HUES48 (cell line): ENCODE results near the gene PIEZO2.
"Not testable (repeated sequence)": the region's sequence is repeated elsewhere in the genome, so short reads cannot be mapped to it uniquely, and the experiment has no call there.

Experiments used
- H3K27ac ChIP-seq: one replicate; pipeline ENCODE4 v1.7.0; 2013; ENCODE audit warnings: low read depth, low read length, inconsistent platforms
- H3K27me3 ChIP-seq: 2 replicates; pipeline ENCODE4 v1.6.1; 2013; ENCODE audit warnings: mild to moderate bottlenecking, low read length; ENCODE audit not compliant: control insufficient read depth, insufficient read depth
- H3K36me3 ChIP-seq: 2 replicates; pipeline ENCODE4 v1.6.1; 2013; ENCODE audit warnings: low read length; ENCODE audit not compliant: control insufficient read depth, insufficient read depth
- H3K4me1 ChIP-seq: 2 replicates; pipeline ENCODE4 v1.6.1; 2013; ENCODE audit warnings: mild to moderate bottlenecking, low read length; ENCODE audit not compliant: control insufficient read depth, insufficient read depth
- H3K4me3 ChIP-seq: 2 replicates; pipeline ENCODE4 v1.5.1; 2013; ENCODE audit warnings: mild to moderate bottlenecking, low read depth, low read length
- H3K9ac ChIP-seq: 2 replicates; pipeline ENCODE4 v1.6.1; 2013; ENCODE audit warnings: mild to moderate bottlenecking, low read depth, low read length, moderate library complexity
- H3K9me3 ChIP-seq: 2 replicates; pipeline ENCODE4 v1.6.1; 2013; ENCODE audit warnings: low read length; ENCODE audit not compliant: control insufficient read depth, insufficient read depth

Gene PIEZO2

GRCh38 chr18:10926621-10927161 is 222.7 kb downstream of the PIEZO2 start:
- Histone ChIP-seq H3K27ac (no peak overlapping the region), H3K4me3 (no peak overlapping the region)

DNA sequence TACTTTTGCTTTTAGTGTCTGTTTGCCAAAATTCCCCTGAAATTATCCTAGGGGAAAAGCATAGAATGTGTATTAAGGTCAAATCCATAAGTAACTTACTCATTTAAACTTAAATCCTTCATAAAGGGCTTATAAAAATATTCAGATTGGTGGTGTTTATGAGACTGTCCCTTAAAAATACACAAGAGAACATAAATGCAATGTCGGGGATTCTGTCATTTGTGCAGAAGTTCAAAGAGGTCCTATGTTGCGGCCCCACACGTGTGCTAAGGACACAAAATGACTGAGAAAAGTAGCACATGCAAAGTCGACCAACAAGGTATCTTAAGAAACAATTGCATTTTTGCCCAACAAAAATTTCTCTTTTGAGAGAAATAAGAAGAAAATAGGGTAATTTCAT is 225.1 kb downstream of the PIEZO2 start:
- Histone ChIP-seq H3K27ac (no peak overlapping the region), H3K4me3 (no peak overlapping the region), H3K27me3 (no peaks in the 10 kb centered on the region), H3K9ac (no peak overlapping the region), H3K36me3 (no peaks in the 10 kb centered on the region), H3K4me1 (peaks cover 37% of the 10 kb centered on the region), H3K9me3 (no peaks in the 10 kb centered on the region)

More at GRCh38 chr18:10926621-10927161, 222.7 kb downstream of the PIEZO2 start:
- H3K27me3 ChIP-seq: no peaks in the 10 kb centered on the region
- H3K4me1 ChIP-seq: peaks cover 53% of the 10 kb centered on the region
- no peak overlapping the region for H3K9ac ChIP-seq
- H3K36me3 ChIP-seq: no peaks in the 10 kb centered on the region
- no peaks in the 10 kb centered on the region for H3K9me3 ChIP-seq

DNA sequence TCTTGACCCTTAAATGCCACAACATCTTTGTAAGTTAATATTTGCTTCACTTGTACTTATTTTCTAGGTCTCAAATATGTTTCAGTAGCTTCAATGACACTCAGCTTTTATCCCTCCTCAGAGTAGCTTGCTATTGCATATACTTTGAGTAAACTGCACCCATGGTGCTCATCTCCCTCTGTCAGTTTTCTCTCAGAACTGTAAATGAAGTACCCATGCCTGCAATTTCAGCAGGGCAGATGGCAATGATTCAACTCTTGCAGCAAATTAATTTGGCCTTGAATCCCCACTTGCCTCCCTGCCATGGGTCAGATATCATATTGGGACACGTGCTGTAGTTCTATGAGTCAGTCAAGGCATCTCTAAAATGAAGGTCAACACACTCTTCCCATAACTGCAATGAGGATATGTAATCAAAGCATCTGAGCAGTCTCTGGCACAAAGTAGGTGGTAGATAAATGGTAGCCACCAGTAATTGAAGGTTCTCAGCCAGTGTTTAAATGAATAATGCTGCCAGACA is 225.8 kb downstream of the PIEZO2 start:
- Histone ChIP-seq H3K4me1 (peaks cover 31% of the 10 kb centered on the region), H3K4me3 (no peak overlapping the region), H3K36me3 (no peaks in the 10 kb centered on the region), H3K9ac (no peak overlapping the region), H3K27ac (no peak overlapping the region), H3K9me3 (no peaks in the 10 kb centered on the region), H3K27me3 (no peaks in the 10 kb centered on the region)

GRCh38 chr18:10923141-10923540 is 226.2 kb downstream of the PIEZO2 start:
- Histone ChIP-seq H3K9me3 (no peaks in the 10 kb centered on the region), H3K4me3 (no peak overlapping the region), H3K9ac (no peak overlapping the region), H3K27ac (no peak overlapping the region), H3K4me1 (peaks cover 26% of the 10 kb centered on the region), H3K27me3 (no peaks in the 10 kb centered on the region), H3K36me3 (no peaks in the 10 kb centered on the region)

DNA sequence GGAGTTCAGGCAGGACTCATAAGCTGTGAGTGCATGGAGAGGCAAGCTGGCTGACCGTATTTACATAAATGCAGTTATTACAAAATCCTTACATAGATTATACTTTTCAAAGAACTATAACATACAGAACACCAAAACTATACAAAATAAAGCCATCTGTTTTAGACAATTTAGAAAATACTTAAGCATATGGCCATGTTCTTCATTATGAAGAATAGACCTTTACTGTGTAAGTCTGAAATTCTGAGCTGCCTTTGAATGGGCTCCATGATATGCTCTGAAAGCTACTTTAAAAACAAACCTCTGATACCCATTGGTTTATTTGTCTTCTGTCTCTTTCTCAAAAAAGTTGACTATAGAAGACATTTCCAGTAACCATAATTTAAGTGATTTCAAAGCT is 226.7 kb downstream of the PIEZO2 start:
- not testable (repeated sequence) for H3K4me3 ChIP-seq, H3K9me3 ChIP-seq, H3K27ac ChIP-seq, H3K36me3 ChIP-seq, H3K9ac ChIP-seq, H3K27me3 ChIP-seq
- peaks cover 22% of the 10 kb centered on the region for H3K4me1 ChIP-seq

- H3K9ac ChIP-seq, H3K36me3 ChIP-seq, H3K4me3 ChIP-seq, H3K27ac ChIP-seq, H3K27me3 ChIP-seq, H3K9me3 ChIP-seq: not testable (repeated sequence)
- peaks cover 13% of the 10 kb centered on the region for H3K4me1 ChIP-seq
Observed at GRCh38 chr18:10920309-10920708, 229.1 kb downstream of the PIEZO2 start.

GRCh38 chr18:10919851-10920250 is 229.5 kb downstream of the PIEZO2 start:
- Histone ChIP-seq H3K36me3 (no peaks in the 10 kb centered on the region), H3K9ac (no peak overlapping the region), H3K9me3 (no peaks in the 10 kb centered on the region), H3K27ac (no peak overlapping the region), H3K4me3 (no peak overlapping the region), H3K27me3 (no peaks in the 10 kb centered on the region), H3K4me1 (peaks cover 13% of the 10 kb centered on the region)

DNA sequence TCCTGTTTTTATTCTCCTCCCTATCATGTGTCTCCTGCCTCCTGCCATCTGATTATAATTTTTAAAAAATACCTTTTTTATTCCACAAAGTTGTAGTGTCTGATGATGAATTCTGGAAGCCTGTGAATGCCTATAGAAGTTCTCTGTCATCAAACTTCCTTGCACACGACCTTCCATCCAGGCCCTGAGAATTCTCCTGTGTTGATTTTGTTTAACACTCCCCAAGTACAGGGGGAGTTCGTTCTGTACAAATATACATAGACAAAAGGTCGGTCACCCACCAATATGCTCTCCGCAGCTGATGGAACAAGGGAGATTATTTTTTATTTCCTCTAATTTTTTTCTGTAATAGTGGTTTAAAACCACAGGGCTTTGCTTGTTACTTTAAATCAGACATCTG is 232.5 kb downstream of the PIEZO2 start:
- no peaks in the 10 kb centered on the region for H3K27me3 ChIP-seq
- H3K27ac ChIP-seq: no peak overlapping the region
- H3K9me3 ChIP-seq: no peaks in the 10 kb centered on the region
- H3K4me1 ChIP-seq: no peaks in the 10 kb centered on the region
- H3K36me3 ChIP-seq: no peaks in the 10 kb centered on the region
- no peak overlapping the region for H3K4me3 ChIP-seq
- no peak overlapping the region for H3K9ac ChIP-seq

DNA sequence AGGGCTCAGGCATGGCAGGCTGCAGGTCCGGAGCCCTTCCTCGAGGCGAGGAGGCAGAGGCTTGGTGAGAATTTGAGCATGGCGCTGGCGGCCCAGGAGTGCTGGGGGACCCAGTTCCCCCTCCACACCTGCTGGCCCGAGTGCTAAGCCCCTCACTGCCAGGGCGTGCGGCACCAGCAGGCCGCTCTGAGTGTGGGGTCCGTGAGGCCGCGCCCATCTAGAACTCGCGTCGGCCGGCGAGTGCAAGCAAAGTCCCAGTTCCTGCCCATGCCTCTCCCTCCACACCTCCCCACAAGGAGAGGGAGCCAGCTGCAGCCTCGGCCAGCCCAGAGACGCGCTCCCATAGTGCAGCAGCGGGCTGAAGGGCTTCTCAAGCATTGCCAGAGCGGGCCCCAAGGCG is 233.0 kb downstream of the PIEZO2 start:
- no peak overlapping the region for H3K4me3 ChIP-seq
- H3K27me3 ChIP-seq: no peaks in the 10 kb centered on the region
- H3K9ac ChIP-seq: no peak overlapping the region
- H3K27ac ChIP-seq: no peak overlapping the region
- no peaks in the 10 kb centered on the region for H3K9me3 ChIP-seq
- H3K36me3 ChIP-seq: no peaks in the 10 kb centered on the region
- no peaks in the 10 kb centered on the region for H3K4me1 ChIP-seq

DNA sequence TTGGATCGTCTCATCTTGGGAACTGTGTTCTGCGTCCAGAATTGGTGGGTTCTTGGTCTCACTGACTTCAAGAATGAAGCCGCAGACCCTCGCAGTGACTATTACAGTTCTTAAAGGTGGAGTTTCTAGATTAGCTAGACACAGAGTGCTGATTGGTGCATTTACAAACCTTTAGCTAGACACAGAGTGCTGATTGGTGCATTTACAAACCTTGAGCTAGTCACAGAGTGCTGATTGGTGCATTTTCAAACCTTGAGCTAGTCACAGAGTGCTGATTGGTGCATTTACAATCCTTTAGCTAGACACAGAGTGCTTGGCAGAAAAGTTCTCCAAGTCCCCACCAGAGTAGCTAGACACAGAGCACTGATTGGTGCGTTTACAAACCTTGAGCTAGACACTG is 233.6 kb downstream of the PIEZO2 start:
- H3K9ac ChIP-seq, H3K36me3 ChIP-seq, H3K4me3 ChIP-seq, H3K27me3 ChIP-seq, H3K9me3 ChIP-seq, H3K27ac ChIP-seq, H3K4me1 ChIP-seq: not testable (repeated sequence)

- H3K9me3 ChIP-seq, H3K4me3 ChIP-seq, H3K27me3 ChIP-seq, H3K36me3 ChIP-seq, H3K4me1 ChIP-seq, H3K27ac ChIP-seq, H3K9ac ChIP-seq: not testable (repeated sequence)
Observed at GRCh38 chr18:10914610-10915009, 234.8 kb downstream of the PIEZO2 start.

DNA sequence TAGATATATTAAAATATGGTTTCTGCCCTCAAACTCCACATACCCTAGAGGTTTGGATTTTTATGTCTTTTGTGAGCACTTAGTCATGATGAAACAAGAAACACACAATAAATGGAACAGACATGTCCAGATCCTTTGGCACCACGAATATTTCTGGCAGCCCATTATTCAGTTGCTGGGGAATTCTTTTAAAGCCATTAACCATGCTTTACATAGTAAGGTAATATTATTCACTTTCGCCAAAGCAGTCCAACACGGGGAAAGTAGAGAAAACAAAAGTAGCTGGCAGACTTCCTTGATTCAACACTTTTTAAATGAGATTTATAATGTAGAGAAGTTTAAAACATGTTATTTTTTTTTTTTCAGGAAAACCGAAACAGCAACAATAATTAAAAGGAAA is 235.4 kb downstream of the PIEZO2 start:
- H3K9me3 ChIP-seq: no peaks in the 10 kb centered on the region
- no peak overlapping the region for H3K9ac ChIP-seq

More for the DNA sequence above, 235.4 kb downstream of the PIEZO2 start:
- no peaks in the 10 kb centered on the region for H3K36me3 ChIP-seq
- no peak overlapping the region for H3K4me3 ChIP-seq
- no peaks in the 10 kb centered on the region for H3K27me3 ChIP-seq
- H3K27ac ChIP-seq: no peak overlapping the region
- no peaks in the 10 kb centered on the region for H3K4me1 ChIP-seq
